ENCODE data around the gene FAM174C.

Gene FAM174C

DNA sequence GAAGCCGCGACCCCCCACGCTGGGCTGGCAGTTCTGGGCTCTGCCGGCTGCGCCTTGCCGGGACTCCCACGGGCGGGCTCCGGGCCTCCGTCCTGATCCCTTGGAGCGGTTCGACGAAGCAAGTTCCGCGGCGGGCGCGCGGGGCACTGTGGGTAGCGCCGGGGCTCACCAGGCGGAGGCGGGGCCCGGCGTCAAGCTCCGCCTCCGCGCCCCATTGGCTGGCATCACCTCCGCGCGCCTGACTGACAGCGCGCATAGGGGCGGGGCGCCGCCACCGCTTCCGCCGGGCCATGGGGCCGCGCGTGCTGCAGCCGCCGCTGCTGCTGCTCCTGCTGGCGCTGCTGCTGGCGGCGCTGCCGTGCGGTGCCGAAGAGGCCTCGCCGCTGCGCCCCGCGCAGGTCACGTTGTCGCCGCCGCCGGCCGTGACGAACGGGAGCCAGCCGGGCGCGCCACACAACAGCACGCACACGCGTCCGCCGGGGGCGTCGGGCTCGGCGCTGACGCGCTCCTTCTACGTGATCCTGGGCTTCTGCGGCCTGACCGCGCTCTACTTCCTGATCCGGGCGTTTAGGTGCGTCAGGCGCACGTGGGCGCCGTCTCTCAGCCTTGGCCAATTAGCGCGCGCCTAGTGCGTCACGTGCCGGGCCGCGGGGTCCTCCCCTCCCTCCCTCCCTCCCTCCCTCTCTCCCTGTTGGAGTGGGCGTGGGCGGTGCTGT is at the start of gene FAM174C:
Gene FAM174C (plus strand): TSS at position 271 of the 716 bp plus-strand sequence. CDS start 20 bp downstream, at position 291.
- DNase-seq (ENCODE audit: low spot score) = peak; percentile 90

DNA sequence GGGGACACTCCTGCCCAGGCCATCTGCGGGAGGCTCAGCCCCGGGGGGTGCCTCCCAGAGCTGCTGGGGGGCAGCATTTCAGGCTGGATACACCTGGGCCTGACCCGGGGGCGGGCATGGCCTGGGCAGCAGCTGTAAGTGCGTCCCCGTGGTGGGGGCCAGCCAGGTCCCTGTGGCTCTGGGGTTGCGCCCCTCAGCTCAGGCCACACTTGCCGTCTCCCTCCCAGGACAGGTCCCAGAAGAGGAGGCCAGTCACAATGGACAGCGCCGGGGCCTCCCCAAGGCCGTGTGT is 49.2 kb upstream of the FAM174C start:
- DNase-seq (ENCODE audit: low spot score) = no peak

- DNase-seq (ENCODE audit: low spot score) = no peak
These were observed 48.6 kb upstream of the FAM174C start for GRCh38 chr19:1226522-1227303.

- no peak for DNase-seq (ENCODE audit: low spot score)
These were observed 47.9 kb upstream of the FAM174C start for GRCh38 chr19:1227304-1228054.

GRCh38 chr19:1228161-1228957 is 47.0 kb upstream of the FAM174C start:
- DNase-seq (ENCODE audit: low spot score) = no peak

GRCh38 chr19:1229056-1229923 is 46.0 kb upstream of the FAM174C start:
- no peak for DNase-seq (ENCODE audit: low spot score)

DNA sequence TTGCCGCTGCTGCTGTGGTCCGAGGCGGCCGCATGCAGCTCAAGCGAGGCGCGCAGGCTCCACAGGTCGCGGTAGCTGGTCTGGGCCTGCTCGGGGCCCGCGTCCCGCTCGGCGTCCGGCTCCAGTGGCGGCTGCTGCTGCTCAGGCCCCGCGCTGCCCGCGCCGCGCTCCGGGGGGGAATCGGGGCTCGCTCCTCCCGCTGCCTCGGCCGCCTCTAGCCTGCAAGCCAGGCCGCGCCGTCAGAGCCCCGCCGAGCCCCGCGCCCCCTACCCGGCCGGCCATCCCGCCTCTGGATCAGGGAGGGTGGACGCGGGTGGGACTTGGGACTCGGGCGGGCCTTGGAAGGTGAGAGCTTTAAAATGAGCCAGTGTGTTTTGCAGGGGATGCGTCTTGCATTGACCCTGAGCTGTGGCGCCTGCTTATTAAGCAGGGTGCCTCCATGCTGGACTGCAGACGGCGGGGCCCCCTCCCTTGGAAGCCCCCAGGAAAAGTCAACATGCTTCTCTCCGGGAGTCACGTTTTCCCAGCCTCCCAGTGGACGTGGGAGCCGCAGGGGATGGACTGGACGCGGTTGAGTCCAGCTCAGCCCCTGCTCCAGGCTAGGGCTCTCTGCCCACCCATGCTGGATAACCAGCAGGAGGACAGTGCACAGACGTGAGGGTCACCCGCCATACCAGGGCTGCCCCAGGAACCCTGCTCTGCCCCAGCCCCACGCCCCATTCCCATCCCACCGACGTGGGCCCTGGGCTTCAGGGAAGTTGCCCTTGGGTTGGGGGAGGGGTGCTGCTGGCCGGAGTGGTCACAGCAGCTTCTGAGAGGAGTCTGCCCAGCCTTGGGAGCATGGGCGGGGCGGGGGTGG is 45.2 kb upstream of the FAM174C start:
- DNase-seq (ENCODE audit: low spot score) = no peak

- DNase-seq (ENCODE audit: low spot score) = no peak
These were observed 44.4 kb upstream of the FAM174C start for GRCh38 chr19:1230783-1231489.

- no peak for DNase-seq (ENCODE audit: low spot score)
These were observed 43.3 kb upstream of the FAM174C start for GRCh38 chr19:1231729-1232637.

DNA sequence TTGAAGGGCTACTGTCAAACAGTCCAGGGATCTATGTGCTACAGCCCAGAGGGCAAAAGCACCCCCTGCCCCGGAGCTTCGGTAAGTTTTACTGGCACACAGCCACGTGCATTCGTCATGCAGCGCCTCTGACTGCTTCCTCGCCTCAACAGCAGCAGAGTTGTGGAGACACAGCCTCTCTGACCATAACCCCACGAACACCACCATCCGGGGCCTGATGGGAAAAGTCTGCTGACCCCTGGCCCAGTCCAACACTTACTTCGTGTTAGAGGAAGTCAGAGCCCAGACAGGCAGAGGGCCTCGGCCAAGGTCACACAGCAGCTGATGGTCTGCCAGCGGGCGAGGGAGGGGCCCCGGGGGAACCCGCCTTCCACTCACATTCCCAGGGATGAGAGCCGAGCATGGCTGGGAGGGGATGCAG is 42.7 kb upstream of the FAM174C start:
- DNase-seq (ENCODE audit: low spot score) = no peak

DNA sequence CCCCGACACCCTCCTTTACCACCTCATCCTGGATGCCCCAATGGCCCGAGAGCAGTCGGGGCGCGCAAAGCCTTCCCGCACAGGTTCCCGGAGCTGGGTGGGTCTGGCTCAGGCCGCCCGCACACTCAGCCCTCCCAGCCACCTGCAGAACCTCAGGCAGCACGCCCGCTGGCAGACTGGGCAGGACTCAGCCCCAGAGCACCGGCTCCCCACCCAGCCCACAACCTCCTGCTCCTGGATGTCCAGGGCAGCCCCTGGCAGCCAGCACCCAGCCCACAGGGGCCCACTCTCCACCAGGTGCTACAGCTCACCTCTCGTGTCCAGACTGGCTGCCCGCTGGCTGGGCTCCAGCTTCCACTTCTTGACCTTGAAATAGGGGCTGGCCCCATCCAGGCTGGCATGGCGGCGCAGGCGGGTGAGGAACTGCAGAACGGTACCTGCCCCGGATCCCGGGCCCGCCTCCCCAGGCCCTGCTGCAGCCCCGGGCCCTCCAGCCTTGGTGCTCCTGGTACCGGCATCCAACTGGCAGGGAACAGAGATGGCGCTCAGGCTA is 42.1 kb upstream of the FAM174C start:
- DNase-seq (ENCODE audit: low spot score) = no peak

DNA sequence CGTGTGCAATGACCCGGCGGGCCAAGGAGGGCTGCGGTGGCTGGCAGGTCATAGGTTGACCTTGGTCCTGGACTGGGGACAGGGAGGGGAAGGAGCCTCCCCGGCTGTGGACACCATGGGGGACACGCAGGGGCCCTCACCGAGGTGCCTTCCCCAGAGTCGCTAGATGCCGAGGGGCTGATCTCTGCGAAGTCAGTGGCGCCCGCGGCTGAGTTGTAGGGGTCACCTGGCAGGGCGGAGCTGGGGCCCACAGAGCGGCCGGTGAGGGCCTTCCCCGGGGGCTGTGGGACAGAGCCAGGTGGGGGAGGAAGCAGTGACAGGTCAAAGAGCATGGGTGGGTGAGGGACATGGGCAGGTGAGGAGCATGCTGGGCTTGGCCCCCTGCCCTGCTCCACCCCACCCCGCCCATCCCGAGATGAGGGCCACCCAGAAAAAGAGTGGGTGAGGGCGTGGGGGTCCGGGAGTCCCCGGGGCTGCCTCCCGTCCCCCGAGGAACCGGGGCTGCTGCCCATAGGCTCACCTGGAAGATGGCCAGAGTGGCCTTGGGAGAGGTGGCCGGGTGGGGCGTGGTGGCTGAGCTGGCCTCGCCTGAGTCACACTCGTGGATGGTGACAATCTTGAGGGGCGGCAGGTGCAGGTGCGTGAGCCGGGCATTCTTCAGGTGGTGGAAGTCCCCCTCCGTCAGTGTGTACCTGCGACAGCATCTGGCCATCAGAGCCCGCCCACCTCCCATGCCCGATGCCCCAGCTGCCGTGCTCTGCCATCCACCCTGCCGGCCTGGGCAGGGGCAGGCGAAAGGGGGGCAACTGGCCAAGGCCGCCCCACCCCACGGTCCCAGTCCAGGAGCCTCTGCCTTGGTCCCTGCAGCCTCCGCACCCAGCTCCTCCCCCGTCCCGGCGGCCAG is 41.0 kb upstream of the FAM174C start:
- DNase-seq (ENCODE audit: low spot score) = no peak

GRCh38 chr19:1234955-1235380 is 40.4 kb upstream of the FAM174C start:
- DNase-seq (ENCODE audit: low spot score) = no peak

GRCh38 chr19:1235625-1236538 is 39.4 kb upstream of the FAM174C start:
- DNase-seq (ENCODE audit: low spot score) = no peak

DNA sequence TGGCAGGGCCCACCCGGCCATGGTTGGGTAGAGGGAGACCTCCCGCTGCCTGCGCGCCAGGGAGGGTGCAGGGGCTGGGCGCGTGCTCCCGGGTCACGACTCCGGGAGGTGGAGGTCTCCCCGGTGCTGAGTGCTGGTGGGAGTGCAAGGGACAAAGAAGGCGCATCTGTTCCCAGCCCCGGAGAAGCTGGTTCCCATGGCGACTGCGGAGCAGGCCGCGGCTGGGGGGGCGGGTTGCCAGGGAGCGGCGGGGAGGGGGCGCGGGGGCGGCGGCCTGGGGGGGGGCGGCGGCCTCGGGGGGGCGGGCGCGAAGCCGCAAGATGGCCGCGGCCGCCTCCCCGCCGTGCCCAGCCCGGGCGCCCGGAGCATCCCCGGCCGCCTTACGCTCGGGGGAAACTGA is 38.8 kb upstream of the FAM174C start:
- no peak for DNase-seq (ENCODE audit: low spot score)

Data from HuH-7 (cell line).